Measurements from ENCODE around the gene MAN2A1. TPM values are rescaled to one million over a fixed set of nuclear protein-coding genes. Genes with fewer than 3 reads are reported as not detected.

MAN2A1 gene
- polyA plus RNA-seq, 1 donor (not counting 4 experiments of a cell fraction or from before 2014, with no cell fraction given) = 63.8 TPM

- FAIRE-seq = no peak
- dilution Hi-C loops (cut with MboI; ENCODE audit: extremely low pct_ligation_motif_present, low sequenced_read_pairs) = no loop called here
- no peak overlapping the region for H3K4me3 ChIP-seq (ENCODE audit: control insufficient read depth in 2 of 3, extremely low read depth in 1 of 3, insufficient read depth in 2 of 3, low read depth in 1 of 3, low read length in 3 of 3)
- H4K20me1 ChIP-seq (ENCODE audit: control insufficient read depth, extremely low read depth, insufficient read depth, low read length) = no peaks in the 10 kb centered on the region
- no peak for DNase-seq (ENCODE audit: low read depth, low spot score)
- H3K27ac ChIP-seq (ENCODE audit: control insufficient read depth, insufficient read depth, low read length) = no peak overlapping the region
- no peak overlapping the region for H2AFZ ChIP-seq (ENCODE audit: control insufficient read depth, low read length)
- H3K4me2 ChIP-seq (ENCODE audit: control insufficient read depth, extremely low read depth, insufficient read depth, low read depth, low read length) = no peak overlapping the region
- TF ChIP-seq CTCF (optimal IDR thresholded peaks at IDR 0.05 in 1 of 3, IDR thresholded peaks at IDR 0.05 in 1 of 3, conservative IDR thresholded peaks at IDR 0.05 in 1 of 3; ENCODE audit: extremely low read depth in 1 of 3, insufficient read depth in 2 of 3, low read length in 3 of 3) = no peak
- TF ChIP-seq EZH2 (IDR thresholded peaks at IDR 0.05; ENCODE audit: low read length) = no peak
- no peak overlapping the region for H3K9ac ChIP-seq (ENCODE audit: control insufficient read depth, extremely low read depth, insufficient read depth, low read length)
- no peaks in the 10 kb centered on the region for H3K4me1 ChIP-seq (ENCODE audit: control insufficient read depth, extremely low read depth, insufficient read depth, low read length)
- H3K9me3 ChIP-seq (ENCODE audit: control insufficient read depth, low read depth, low read length) = no peaks in the 10 kb centered on the region
- no peaks in the 10 kb centered on the region for H3K9me1 ChIP-seq (ENCODE audit: control insufficient read depth, extremely low read depth, insufficient read depth, low read length)
- no peaks in the 10 kb centered on the region for H3K79me2 ChIP-seq (ENCODE audit: control insufficient read depth, insufficient read depth, low read length)
- no peaks in the 10 kb centered on the region for H3K36me3 ChIP-seq (ENCODE audit: control insufficient read depth in 2 of 2, extremely low read depth in 1 of 2, insufficient read depth in 2 of 2, low read length in 2 of 2)
- no peaks in the 10 kb centered on the region for H3K27me3 ChIP-seq (ENCODE audit: control insufficient read depth, extremely low read depth, insufficient read depth, low read length)
Measured at GRCh38 chr5:109900461-109900860, 210.7 kb downstream of the MAN2A1 start.

- Histone ChIP-seq H3K27ac (ENCODE audit: control insufficient read depth, insufficient read depth, low read length) (no peak overlapping the region), H3K27me3 (ENCODE audit: control insufficient read depth, extremely low read depth, insufficient read depth, low read length) (no peaks in the 10 kb centered on the region), H3K9me3 (ENCODE audit: control insufficient read depth, low read depth, low read length) (no peaks in the 10 kb centered on the region), H3K36me3 (ENCODE audit: control insufficient read depth in 2 of 2, extremely low read depth in 1 of 2, insufficient read depth in 2 of 2, low read length in 2 of 2) (no peaks in the 10 kb centered on the region), H3K4me1 (ENCODE audit: control insufficient read depth, extremely low read depth, insufficient read depth, low read length) (no peaks in the 10 kb centered on the region), H3K4me3 (ENCODE audit: control insufficient read depth in 2 of 3, extremely low read depth in 1 of 3, insufficient read depth in 2 of 3, low read depth in 1 of 3, low read length in 3 of 3) (no peak overlapping the region), H2AFZ (ENCODE audit: control insufficient read depth, low read length) (no peak overlapping the region), H3K9me1 (ENCODE audit: control insufficient read depth, extremely low read depth, insufficient read depth, low read length) (no peaks in the 10 kb centered on the region), H3K9ac (ENCODE audit: control insufficient read depth, extremely low read depth, insufficient read depth, low read length) (no peak overlapping the region), H4K20me1 (ENCODE audit: control insufficient read depth, extremely low read depth, insufficient read depth, low read length) (no peaks in the 10 kb centered on the region), H3K79me2 (ENCODE audit: control insufficient read depth, insufficient read depth, low read length) (no peaks in the 10 kb centered on the region), H3K4me2 (ENCODE audit: control insufficient read depth, extremely low read depth, insufficient read depth, low read depth, low read length) (no peak overlapping the region)
- FAIRE-seq (no peak), DNase-seq (ENCODE audit: low read depth, low spot score) (no peak)
- dilution Hi-C loops (cut with MboI; ENCODE audit: extremely low pct_ligation_motif_present, low sequenced_read_pairs) = no loop called here
- TF ChIP-seq EZH2 (IDR thresholded peaks at IDR 0.05; ENCODE audit: low read length) = no peak
- TF ChIP-seq CTCF (optimal IDR thresholded peaks at IDR 0.05 in 1 of 3, IDR thresholded peaks at IDR 0.05 in 1 of 3, conservative IDR thresholded peaks at IDR 0.05 in 1 of 3; ENCODE audit: extremely low read depth in 1 of 3, insufficient read depth in 2 of 3, low read length in 3 of 3) = no peak
Measured at GRCh38 chr5:109900911-109901627, 211.3 kb downstream of the MAN2A1 start.

All from keratinocyte (primary cell).